ENCODE data around the gene FGF21. TPM values are rescaled to one million over a fixed set of nuclear protein-coding genes. Genes with fewer than 3 reads are reported as not detected.
A peak's percentile ranks its signal among the peaks of the same experiment; 100 is the strongest.

The FGF21 gene
- total and polyA plus RNA-seq, 10 of the 15 experiments (the other 5 are each of a cell fraction or from before 2014, with no cell fraction given), result not detected

DNA sequence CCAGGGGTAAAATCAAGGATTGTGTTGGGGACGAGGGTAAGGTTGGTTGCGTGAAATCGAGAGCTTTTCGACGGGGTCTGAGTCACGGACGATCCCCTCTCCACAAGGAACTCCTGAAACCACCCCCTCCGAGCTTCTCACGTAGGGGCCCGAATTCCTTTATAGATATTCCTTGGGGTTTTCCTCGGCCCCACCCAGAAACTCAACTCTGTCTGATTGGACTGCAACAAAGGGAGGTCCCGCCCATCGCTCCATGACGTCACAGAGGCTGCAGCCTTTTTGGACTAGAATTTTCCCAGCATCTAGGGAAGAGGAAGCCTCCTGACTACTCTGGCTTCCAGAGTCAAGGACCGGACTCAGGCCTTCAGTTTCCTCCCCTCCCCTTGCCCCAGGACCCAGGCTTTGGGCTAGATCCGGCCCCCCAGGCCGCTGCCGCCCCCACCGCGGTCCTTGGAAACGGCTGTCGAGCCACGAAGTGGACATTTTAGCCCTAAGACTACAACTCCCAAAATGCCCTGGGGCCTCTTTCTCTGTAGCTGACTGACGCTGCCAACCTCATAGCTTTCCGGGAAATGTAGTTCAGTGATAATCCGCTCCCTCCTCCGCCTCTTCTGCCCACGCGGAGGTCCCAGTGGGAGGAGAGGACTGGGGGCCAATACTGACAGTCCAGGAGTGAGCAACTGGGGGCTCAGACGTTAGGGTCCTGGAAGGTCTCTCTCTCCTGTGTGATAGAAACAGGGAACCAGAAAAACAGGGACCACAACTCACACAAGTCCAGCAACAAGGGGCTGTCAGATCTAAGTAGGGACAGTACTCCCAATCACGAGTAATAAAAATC lies 8.4 kb upstream of the FGF21 start, which contains the start of gene IZUMO1:
Gene IZUMO1 (minus strand): TSS at position 172 of the 838 bp plus-strand sequence. CDS start 1,050 bp downstream, outside the sequence.
- DNase-seq (ENCODE audit: low read depth, low spot score), result no peak
- CTCF ChIA-PET, result interaction anchor here (0.7 to 1.2 kb wide), 2 partner anchors 77 to 95 kb away, joined by 3 read pairs; no protein-coding TSS in a partner anchor
- peak; percentile 75 for TF ChIP-seq CREM (IDR thresholded peaks at IDR 0.05; ENCODE audit: low read depth)
- no peak for TF ChIP-seq MEF2B (IDR thresholded peaks at IDR 0.05; ENCODE audit: partially characterized antibody, poor library complexity, severe bottlenecking)
- peak; percentile 59; the same call in 1 of the 2 replicates for TF ChIP-seq NFYB (IDR thresholded peaks at IDR 0.05; ENCODE audit: insufficient read depth, low read depth, low read length)
- TF ChIP-seq ATF7 (IDR thresholded peaks at IDR 0.05; ENCODE audit: low read depth), result 0 out of 2 replicates have a peak, but pooled peaks have one; percentile 31
- TF ChIP-seq HCFC1 (IDR thresholded peaks at IDR 0.05; ENCODE audit: low read length), result peak; percentile 93
- peak; percentile 66; the same call in 1 of the 2 replicates for TF ChIP-seq YY1 (IDR thresholded peaks at IDR 0.05; ENCODE audit: low read depth, low read length)
- peak; percentile 69 for TF ChIP-seq IKZF1 (conservative IDR thresholded peaks at IDR 0.05)
- peak; percentile 94 for TF ChIP-seq SIX5 (IDR thresholded peaks at IDR 0.05; ENCODE audit: low read depth, low read length, severe bottlenecking)
- TF ChIP-seq TARDBP (IDR thresholded peaks at IDR 0.05; ENCODE audit: borderline replicate concordance), result peak; percentile 83; the same call in 1 of the 2 replicates
- no peak for TF ChIP-seq RAD51 (IDR thresholded peaks at IDR 0.05)

More for the DNA sequence above, 8.4 kb upstream of the FGF21 start, which contains the start of gene IZUMO1:
- Histone ChIP-seq H3K27ac (ENCODE audit: control insufficient read depth, insufficient read depth) (no peak within 1 kb of the TSS), H3K79me2 (ENCODE audit: control insufficient read depth, insufficient read depth, low read length) (no peaks in the 10 kb centered on the region), H4K20me1 (ENCODE audit: control insufficient read depth, insufficient read depth) (no peaks in the 10 kb centered on the region), H3K36me3 (ENCODE audit: control insufficient read depth in 2 of 2, insufficient read depth in 2 of 2, low read length in 1 of 2) (no peaks in the 10 kb centered on the region), H3K9me3 (replicated peaks; ENCODE audit: control insufficient read depth, insufficient read depth, low read length) (peaks cover 2% of the 10 kb centered on the region; the same call in 1 of the 3 replicates), H3K4me2 (ENCODE audit: control insufficient read depth, insufficient read depth) (peak within 1 kb of the TSS; percentile 60), H2AFZ (ENCODE audit: control insufficient read depth, low read depth, low read length) (peak within 1 kb of the TSS; percentile 29; the same call in 1 of the 2 replicates), H3K27me3 (replicated peaks in 1 of 2; ENCODE audit: control insufficient read depth in 2 of 2, insufficient read depth in 2 of 2, low read length in 1 of 2) (no peaks in the 10 kb centered on the region; a peak in 1 of 4 replicates), H3K9ac (ENCODE audit: control insufficient read depth, insufficient read depth, low read length) (no peak within 1 kb of the TSS), H3K4me1 (ENCODE audit: control insufficient read depth, insufficient read depth, low read length) (no peaks in the 10 kb centered on the region), H3K4me3 (no peak within 1 kb of the TSS)
- ChIA-PET RAD21 (ENCODE audit: unreplicated experiment) (no interaction called here), POLR2A (interaction anchor here (0.6 kb wide), 1 partner anchor 32 kb away, joined by 3 read pairs; no protein-coding TSS in a partner anchor), SMC1A (ENCODE audit: uncharacterized antibody, unreplicated experiment) (no interaction called here)
- in situ Hi-C loops (cut with MboI), result no loop called here
- no TSS peak for BruUV-seq (replicated peaks)
- ATAC-seq, result peak; percentile 80
- FAIRE-seq, result peak; percentile 27
- 4% methylated on average over 31 of the region's 31 CpGs for WGBS (ENCODE audit: insufficient coverage, insufficient replicate concordance, low lambda C conversion rate, missing lambda C conversion rate)
- intact Hi-C loops (cut with micrococcal nuclease; ENCODE audit: unreplicated experiment), result no loop called here

Measured in GM12878 (cell line).